GM12878 (cell line): ENCODE results near the gene SOX12. TPM values are rescaled to one million over a fixed set of nuclear protein-coding genes. Genes with fewer than 3 reads are reported as not detected.
A peak's percentile ranks its signal among the peaks of the same experiment; 100 is the strongest.

ENCODE experiments used
- CHD2 ChIP-seq: IDR thresholded peaks from 2 replicates; pipeline ENCODE4 v1.6.1; 2011; ENCODE audit warnings: low read depth, low read length, improper control_type of control experiment, borderline replicate concordance
- FOS ChIP-seq: IDR thresholded peaks from 3 replicates; pipeline ENCODE4 v1.6.1; 2011; ENCODE audit warnings: borderline replicate concordance; ENCODE audit not compliant: insufficient read length; ENCODE audit errors: extremely low read depth
- IKZF1 ChIP-seq: fragments of 450-650 bp; conservative IDR thresholded peaks from 2 replicates; pipeline ENCODE4 v1.6.1; 2017; ENCODE audit warnings: antibody characterized with exemption, mild to moderate bottlenecking
- KAT2A ChIP-seq: conservative IDR thresholded peaks from 2 replicates; pipeline ENCODE4 v1.6.1; 2011; ENCODE audit warnings: low read depth, low read length; ENCODE audit not compliant: control insufficient read depth
- KLF5 ChIP-seq: fragments of 450-650 bp; IDR thresholded peaks from 2 replicates; pipeline ENCODE4 v1.6.1; 2014; ENCODE audit warnings: mild to moderate bottlenecking; ENCODE audit not compliant: partially characterized antibody
- RAD21 ChIP-seq: IDR thresholded peaks from 2 replicates; pipeline ENCODE4 v1.6.1; 2011; ENCODE audit warnings: mild to moderate bottlenecking, low read depth, low read length, moderate library complexity; ENCODE audit not compliant: insufficient read depth
- SMAD5 ChIP-seq: IDR thresholded peaks from 2 replicates; pipeline ENCODE4 v1.6.1; 2016; ENCODE audit warnings: antibody characterized with exemption, low read depth
- SP1 ChIP-seq: IDR thresholded peaks from one replicate; pipeline ENCODE4 v1.6.1; 2011; ENCODE audit warnings: low read depth, low read length
- polyA plus RNA-seq, 11 experiments: library from polyadenylated mRNA; depleted of rRNA in 4 of 11; unstranded in 6 of 11; stranded (reverse) in 5 of 11; fragments of >200 nt; fragmentation: Nextera tagmentation in 4 of 11; fragmentation: Illumina TruSeq in 1 of 11; extraction: Ambion mirVana in 4 of 11; extraction: Trizol in 1 of 11; gene quantifications; 1 replicate in 1 of 11; 2 replicates in 10 of 11; pipeline versions ENCODE4 v1.2.1 to v1.2.3, GENCODE V29; 2011 to 2016; ENCODE audit warnings: inconsistent platforms in 2 of 11, missing spikeins in 2 of 11, low read depth in 1 of 11
- total RNA-seq, 4 experiments: library from RNA; depleted of rRNA in 3 of 4; stranded (reverse); fragments of >200 nt in 3 of 4; fragmentation: Illumina TruSeq in 1 of 4; extraction: Trizol in 1 of 4; gene quantifications; 2 replicates each; pipeline versions ENCODE4 v1.2.1 to v1.2.3, GENCODE V29; 2013 to 2021
- TF ChIP-seq, protein P1 (sequence below): fragments of 450-650 bp; formaldehyde crosslinking; IDR thresholded peaks from 2 replicates; pipeline ENCODE4 v1.5.0; 2022; ENCODE audit warnings: mild to moderate bottlenecking, missing genetic modification characterization
- TF ChIP-seq, protein P2 (sequence below): fragments of 450-650 bp; IDR thresholded peaks from 2 replicates; pipeline ENCODE4 v1.6.1; 2017; ENCODE audit warnings: mild to moderate bottlenecking
- TF ChIP-seq, protein P3 (sequence below): fragments of 450-650 bp; IDR thresholded peaks from 2 replicates; pipeline ENCODE4 v1.6.1; 2017; ENCODE audit warnings: borderline replicate concordance

SOX12 gene
- total and polyA plus RNA-seq, 10 of the 15 experiments (the other 5 are each of a cell fraction or from before 2014, with no cell fraction given), result 0.50 to 17.9 (median 1.4) TPM

DNA sequence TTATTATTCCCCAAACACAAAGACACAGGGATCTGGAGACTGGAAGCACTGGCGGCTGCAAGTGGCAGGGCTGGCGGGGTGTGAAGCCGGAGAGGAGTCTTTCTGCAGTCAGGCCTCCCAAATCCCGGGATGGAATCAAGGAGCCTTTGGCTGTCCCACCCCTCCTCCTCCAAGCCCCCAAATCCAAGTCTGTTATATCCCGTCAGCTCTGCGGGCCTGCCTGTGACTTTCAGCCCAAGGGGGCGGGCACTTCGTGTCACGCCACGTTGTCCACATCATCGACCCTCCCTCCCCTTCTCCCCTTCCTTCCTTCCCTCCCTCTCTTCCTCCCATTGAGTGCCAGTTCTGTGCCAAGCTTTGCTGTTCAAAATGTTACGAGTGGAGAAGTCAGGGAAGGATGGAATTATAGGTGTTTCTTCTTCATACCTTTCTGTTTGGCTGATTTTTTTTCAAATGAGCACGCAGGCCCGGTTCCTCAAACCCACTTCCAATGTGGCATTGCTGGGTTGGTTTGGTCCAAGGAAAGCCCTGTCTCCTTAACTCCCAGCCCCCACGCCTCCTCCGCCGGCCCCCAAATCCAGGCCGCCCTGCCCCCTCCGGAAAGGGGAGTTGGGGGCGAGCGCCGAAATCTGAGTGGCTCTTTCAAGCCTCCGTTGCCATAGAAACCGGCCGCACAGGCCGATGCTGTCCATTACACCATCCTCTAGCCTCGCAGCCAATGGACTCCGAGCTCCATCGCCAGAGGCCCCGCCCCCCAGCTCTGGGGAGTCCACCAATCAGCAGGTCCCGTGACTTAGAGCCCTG, 15.3 kb upstream of the SOX12 start (continued):
- TF ChIP-seq, protein P1, sequence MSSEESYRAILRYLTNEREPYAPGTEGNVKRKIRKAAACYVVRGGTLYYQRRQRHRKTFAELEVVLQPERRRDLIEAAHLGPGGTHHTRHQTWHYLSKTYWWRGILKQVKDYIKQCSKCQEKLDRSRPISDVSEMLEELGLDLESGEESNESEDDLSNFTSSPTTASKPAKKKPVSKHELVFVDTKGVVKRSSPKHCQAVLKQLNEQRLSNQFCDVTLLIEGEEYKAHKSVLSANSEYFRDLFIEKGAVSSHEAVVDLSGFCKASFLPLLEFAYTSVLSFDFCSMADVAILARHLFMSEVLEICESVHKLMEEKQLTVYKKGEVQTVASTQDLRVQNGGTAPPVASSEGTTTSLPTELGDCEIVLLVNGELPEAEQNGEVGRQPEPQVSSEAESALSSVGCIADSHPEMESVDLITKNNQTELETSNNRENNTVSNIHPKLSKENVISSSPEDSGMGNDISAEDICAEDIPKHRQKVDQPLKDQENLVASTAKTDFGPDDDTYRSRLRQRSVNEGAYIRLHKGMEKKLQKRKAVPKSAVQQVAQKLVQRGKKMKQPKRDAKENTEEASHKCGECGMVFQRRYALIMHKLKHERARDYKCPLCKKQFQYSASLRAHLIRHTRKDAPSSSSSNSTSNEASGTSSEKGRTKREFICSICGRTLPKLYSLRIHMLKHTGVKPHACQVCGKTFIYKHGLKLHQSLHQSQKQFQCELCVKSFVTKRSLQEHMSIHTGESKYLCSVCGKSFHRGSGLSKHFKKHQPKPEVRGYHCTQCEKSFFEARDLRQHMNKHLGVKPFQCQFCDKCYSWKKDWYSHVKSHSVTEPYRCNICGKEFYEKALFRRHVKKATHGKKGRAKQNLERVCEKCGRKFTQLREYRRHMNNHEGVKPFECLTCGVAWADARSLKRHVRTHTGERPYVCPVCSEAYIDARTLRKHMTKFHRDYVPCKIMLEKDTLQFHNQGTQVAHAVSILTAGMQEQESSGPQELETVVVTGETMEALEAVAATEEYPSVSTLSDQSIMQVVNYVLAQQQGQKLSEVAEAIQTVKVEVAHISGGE (CRISPR knock-in tag), result no peak
- TF ChIP-seq FOS, result no peak
- no peak for TF ChIP-seq SMAD5
- no peak for TF ChIP-seq RAD21
- TF ChIP-seq SP1, result peak; percentile 60
- TF ChIP-seq IKZF1, result 0 out of 2 replicates have a peak, but pooled peaks have one; percentile 18
- TF ChIP-seq, protein P2, sequence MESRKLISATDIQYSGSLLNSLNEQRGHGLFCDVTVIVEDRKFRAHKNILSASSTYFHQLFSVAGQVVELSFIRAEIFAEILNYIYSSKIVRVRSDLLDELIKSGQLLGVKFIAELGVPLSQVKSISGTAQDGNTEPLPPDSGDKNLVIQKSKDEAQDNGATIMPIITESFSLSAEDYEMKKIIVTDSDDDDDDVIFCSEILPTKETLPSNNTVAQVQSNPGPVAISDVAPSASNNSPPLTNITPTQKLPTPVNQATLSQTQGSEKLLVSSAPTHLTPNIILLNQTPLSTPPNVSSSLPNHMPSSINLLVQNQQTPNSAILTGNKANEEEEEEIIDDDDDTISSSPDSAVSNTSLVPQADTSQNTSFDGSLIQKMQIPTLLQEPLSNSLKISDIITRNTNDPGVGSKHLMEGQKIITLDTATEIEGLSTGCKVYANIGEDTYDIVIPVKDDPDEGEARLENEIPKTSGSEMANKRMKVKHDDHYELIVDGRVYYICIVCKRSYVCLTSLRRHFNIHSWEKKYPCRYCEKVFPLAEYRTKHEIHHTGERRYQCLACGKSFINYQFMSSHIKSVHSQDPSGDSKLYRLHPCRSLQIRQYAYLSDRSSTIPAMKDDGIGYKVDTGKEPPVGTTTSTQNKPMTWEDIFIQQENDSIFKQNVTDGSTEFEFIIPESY, result no peak
- TF ChIP-seq KAT2A, result no peak
- TF ChIP-seq CHD2, result 0 out of 2 replicates have a peak, but pooled peaks have one; percentile 28
- TF ChIP-seq, protein P3, sequence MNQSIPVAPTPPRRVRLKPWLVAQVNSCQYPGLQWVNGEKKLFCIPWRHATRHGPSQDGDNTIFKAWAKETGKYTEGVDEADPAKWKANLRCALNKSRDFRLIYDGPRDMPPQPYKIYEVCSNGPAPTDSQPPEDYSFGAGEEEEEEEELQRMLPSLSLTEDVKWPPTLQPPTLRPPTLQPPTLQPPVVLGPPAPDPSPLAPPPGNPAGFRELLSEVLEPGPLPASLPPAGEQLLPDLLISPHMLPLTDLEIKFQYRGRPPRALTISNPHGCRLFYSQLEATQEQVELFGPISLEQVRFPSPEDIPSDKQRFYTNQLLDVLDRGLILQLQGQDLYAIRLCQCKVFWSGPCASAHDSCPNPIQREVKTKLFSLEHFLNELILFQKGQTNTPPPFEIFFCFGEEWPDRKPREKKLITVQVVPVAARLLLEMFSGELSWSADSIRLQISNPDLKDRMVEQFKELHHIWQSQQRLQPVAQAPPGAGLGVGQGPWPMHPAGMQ, result no peak
- TF ChIP-seq KLF5, result no peak
